HG03196 (cell line): Measurements from ENCODE around the gene JPT1.
"Not testable (repeated sequence)": the region's sequence is repeated elsewhere in the genome, so short reads cannot be mapped to it uniquely, and the experiment has no call there.

ENCODE experiments used
- ATAC-seq: cut with Tn5 transposase; IDR thresholded peaks from one replicate; pipeline ENCODE4 v1.9.1; 2021; ENCODE audit not compliant: unreplicated experiment

Gene JPT1, protein sequence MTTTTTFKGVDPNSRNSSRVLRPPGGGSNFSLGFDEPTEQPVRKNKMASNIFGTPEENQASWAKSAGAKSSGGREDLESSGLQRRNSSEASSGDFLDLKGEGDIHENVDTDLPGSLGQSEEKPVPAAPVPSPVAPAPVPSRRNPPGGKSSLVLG

GRCh38 chr17:75154195-75155106 is at the start of gene JPT1:
TSS of gene JPT1 (minus strand) at chr17:75154512. CDS start at chr17:75154397, 115 bp downstream.
- peak; percentile 94 for ATAC-seq

GRCh38 chr17:75199886-75200618 is 45.7 kb upstream of the JPT1 start:
- ATAC-seq, result no peak

GRCh38 chr17:75194879-75195278 is 40.6 kb upstream of the JPT1 start:
- no peak for ATAC-seq

DNA sequence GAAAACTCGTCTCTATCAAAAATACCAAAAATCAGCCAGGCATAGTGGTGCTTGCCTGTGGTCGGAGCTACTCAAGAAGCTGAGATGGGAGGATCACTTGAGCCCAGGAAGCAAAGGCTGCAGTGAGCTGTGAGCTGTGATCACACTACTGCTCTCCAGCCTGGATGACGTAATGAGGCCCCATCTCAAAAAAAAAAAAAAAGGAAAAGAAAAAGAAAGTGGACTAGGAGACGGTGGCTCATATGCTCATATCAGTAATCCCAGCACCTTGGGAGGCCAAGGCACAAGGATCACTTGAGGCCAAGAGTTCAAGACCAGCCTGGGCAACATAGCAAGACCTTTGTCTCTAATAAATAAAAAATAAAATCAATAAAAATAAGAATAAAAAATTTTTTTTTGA is 37.3 kb upstream of the JPT1 start:
- ATAC-seq, result no peak

DNA sequence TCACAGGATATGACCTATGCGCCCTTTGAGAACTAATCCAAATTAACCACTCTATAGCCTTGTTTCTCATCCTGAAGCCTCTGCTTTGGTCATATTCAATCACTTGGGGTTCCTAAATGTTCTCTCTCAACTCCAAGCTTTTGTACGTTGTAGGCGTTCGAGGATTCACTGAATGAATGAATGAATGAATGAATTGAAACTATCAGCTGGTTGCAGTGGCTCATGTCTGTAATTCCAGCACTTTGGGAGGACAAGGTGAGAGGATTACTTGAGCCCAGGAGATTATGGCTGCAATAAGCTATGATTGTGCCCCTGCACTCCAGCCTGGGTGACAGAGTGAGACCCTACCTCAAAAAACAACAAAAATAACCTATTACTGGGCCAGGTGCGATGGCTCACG is 34.3 kb upstream of the JPT1 start:
- no peak for ATAC-seq

- no peak for ATAC-seq
Observed at GRCh38 chr17:75183999-75184884, 29.9 kb upstream of the JPT1 start.

DNA sequence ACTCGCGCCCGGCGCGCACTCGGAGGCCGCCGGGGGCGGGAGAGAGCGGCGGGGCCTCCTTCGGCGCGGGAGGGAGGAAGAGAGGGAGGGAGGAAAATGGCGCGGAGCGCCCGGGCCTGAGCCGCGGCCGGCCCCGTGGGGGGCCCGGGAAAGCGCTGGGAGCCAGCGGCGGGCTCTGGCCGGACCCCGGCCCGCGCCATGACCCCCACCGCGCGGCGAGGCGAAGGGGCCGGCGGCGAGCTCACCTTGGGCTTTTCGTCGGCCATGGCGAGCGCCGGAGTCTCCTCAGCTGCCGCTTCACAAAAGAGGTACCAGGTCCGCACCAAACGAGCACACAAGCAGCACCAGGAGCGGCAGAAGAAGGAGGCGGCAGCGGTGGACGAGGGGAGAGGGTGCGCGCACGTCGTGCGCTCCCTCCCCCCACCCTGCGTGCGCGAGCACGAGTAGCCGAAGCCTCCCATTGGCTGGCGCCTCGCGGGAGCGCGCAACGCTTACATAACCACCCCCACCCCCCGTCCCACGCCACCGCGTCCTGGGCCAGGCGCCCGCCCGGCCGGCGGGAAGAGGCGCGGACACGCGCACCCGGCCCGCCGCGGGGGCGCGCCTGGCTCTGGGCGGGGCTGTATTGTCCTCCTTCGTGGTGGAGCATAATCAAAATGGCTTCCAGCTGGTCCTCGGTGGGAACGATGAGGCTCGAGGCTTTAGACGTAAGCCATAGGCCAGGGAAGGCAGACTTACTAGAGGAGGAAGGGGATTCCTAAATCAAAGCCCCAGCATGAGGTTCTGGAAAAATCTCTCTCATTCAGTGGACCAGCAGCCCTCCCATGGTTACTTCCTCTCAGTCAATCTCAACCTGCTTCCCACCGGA is 28.5 kb upstream of the JPT1 start, which contains the start of gene SUMO2:
SUMO2 (minus strand) TSS at position 391 of the 868 bp plus-strand sequence; CDS start at position 266, 125 bp downstream.
- ATAC-seq, result peak; percentile 83

DNA sequence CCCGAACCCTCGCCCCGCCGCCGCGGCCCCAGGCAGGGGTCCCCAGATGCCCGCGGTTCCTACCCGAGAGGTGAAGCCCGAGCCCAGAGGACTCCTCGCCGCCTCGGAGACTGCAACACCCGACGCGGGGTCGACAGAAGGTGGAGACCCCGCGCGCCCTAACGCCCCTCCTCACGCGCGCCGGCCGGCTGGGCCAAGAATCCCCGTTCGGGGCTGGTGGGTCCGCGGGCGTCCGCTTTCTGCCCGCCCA is 27.9 kb upstream of the JPT1 start:
- peak; percentile 29 for ATAC-seq

DNA sequence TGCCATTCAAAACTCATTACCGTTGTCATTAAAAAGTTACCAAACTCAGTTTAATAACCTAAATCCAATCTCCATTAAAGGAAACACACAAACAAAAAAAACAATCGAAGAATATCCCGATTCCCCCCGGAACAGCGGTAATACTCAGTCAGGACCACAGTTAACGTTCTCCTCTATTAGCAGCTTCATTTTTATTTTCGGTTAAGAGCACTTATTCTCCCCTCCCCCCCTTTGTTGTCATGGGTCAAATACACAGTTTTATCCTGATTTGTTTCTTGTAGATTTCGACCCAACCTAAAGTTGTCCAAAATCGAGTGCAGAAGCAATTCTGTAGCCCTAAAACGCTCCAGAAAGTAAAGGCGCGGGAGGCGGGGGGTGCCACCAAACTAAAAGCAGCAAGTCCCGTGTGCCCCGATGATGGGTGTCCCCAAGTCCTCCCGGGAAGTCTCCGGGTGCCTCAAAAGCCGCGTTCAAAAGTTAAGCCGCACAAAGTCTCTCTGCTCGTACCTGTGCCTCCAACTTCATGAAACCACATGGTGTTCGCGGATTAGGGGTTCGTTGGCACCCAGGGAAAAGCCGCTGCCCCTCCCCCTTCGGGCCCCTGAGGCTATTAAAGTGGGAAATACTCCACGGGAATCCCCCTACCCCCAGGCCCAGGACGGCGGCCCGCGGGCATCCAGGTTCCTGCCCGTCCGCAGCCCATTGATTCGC is 27.5 kb upstream of the JPT1 start:
- peak; percentile 2 for ATAC-seq

DNA sequence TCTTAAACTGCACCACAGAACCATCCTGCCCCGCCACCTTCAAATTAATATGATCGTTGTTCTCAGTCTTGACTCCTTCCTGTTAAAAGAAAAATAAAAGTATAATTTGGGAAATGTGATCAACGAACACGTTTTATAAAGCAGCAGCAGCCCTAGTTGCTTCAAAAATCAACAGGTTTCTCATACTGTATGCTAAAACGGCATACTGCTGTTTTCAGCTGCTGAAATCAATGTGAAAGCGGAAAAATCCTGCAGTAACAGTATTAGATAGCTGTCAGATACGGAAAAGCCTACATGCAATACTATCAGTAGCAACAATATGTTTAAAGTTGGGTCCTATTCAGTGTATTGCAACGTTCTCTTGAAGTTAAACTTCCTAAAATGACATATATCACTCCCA is 26.8 kb upstream of the JPT1 start:
- ATAC-seq, result no peak

GRCh38 chr17:75178453-75178852 is 24.1 kb upstream of the JPT1 start:
- ATAC-seq, result no peak

- ATAC-seq, result no peak
Observed at GRCh38 chr17:75176625-75177024, 22.3 kb upstream of the JPT1 start.

DNA sequence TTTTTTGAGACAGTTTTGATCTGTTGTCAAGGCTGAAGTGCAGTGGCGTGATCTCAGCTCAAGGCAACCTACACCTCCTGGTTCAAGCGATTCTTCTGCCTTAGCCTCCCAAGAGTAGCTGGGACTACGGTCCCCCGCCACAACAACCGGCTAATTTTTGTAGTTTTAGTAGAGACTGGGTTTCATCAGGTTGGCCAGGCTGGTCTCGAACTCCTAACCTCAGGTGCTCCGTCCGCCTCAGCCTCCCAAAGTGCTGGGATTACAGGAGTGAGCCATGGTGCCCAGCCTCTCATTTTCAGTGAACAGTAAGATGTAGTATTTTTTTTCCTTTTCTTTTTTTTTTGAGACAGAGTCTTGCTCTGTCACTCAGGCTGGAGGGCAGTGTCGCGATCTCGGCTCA is 20.7 kb upstream of the JPT1 start:
- no peak for ATAC-seq

- ATAC-seq, result no peak
Observed at GRCh38 chr17:75173526-75173925, 19.2 kb upstream of the JPT1 start.

- ATAC-seq, result no peak
Observed at GRCh38 chr17:75168998-75169397, 14.7 kb upstream of the JPT1 start.

DNA sequence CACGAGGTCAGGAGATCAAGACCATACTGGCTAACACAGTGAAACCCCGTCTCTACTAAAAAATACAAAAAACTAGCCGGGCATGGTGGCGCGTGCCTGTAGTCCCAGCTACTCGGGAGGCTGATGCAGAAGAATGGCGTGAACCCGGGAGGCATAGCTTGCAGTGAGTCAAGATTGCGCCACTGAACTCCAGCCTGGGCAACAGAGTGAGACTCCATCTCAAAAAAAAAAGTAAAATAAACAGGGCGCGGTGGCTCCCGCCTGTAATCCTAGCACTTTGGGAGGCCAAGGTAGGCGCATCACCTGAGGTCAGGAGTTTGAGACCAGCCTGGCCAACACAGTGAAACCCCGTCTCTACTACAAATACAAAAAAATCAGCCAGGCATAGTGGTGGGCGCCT is 10.3 kb upstream of the JPT1 start:
- not testable (repeated sequence) for ATAC-seq

DNA sequence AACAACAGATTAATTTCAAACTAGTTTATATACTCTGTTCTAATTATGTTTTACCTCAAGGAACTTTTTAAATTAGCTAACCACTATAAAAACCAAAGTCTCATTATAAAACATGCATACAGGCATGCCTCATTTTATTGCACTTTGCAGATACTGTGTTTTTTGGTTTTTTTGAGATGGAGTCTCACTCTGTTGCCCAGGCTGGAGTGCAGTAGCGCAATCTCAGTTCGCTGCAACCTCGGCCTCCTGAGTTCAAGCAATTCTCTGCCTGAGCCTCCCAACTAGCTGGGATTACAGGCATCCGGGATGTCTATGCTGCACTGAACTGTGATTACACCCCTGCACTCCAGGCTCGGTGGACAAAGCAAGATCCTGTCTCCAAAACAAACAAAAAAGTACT is 8.8 kb upstream of the JPT1 start:
- ATAC-seq, result no peak

DNA sequence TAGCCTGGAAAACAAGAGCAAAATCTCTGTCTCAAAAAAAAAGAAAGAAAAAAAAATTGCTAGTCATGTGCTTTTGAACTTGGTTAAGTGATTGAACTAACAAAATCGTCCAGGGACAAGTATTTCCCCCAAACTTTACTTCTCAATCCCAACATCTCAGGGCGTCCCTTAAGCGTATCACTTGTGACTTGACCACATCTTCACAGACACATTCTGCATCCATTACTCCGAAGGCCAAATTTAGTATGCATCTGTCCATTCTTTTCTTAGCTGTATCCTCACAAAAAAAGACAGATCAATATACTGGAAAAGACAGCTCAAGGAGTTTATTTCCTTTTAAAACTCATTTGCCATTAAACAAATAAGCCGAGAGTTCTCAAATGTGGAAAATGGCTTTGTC is 5.9 kb upstream of the JPT1 start:
- ATAC-seq, result no peak
